Osteoblast (primary cell): ENCODE measurements around the gene THOC1. TPM values are rescaled to one million over a fixed set of nuclear protein-coding genes. Genes with fewer than 3 reads are reported as not detected.

Experiments
- DNase-seq: peaks from one replicate; pipeline ENCODE4 v3.0.0; 2011; ENCODE audit warnings: low spot score, mixed read lengths; ENCODE audit not compliant: insufficient read length; ENCODE audit errors: missing footprints
- H2AFZ ChIP-seq: 2 replicates; pipeline ENCODE4 v1.6.0; 2011; ENCODE audit warnings: mild to moderate bottlenecking, low read length
- H3K27ac ChIP-seq: 2 replicates; pipeline ENCODE4 v1.5.1; 2011; ENCODE audit warnings: mild to moderate bottlenecking, low read depth, low read length, moderate library complexity
- H3K27me3 ChIP-seq: 2 replicates; pipeline ENCODE4 v1.6.0; 2012; ENCODE audit warnings: mild to moderate bottlenecking, control low read depth, inconsistent platforms, low read length, moderate library complexity; ENCODE audit not compliant: insufficient read depth
- H3K36me3 ChIP-seq: 2 replicates; pipeline ENCODE4 v1.5.1; 2011; ENCODE audit warnings: mild to moderate bottlenecking, low read length, control low read depth, moderate library complexity; ENCODE audit not compliant: insufficient read depth
- H3K4me1 ChIP-seq: 2 replicates; pipeline ENCODE4 v1.5.1; 2011; ENCODE audit warnings: mild to moderate bottlenecking, low read length, control low read depth, moderate library complexity; ENCODE audit not compliant: insufficient read depth
- H3K4me2 ChIP-seq: 2 replicates; pipeline ENCODE4 v1.6.0; 2011; ENCODE audit warnings: mild to moderate bottlenecking, low read length; ENCODE audit not compliant: insufficient read depth
- H3K4me3 ChIP-seq: fragments of 200-600 bp; sonication (generic); 3 replicates; pipeline ENCODE4 v1.5.1; 2012; ENCODE audit warnings: mild to moderate bottlenecking, low read length, inconsistent platforms; ENCODE audit not compliant: insufficient read depth
- H3K79me2 ChIP-seq: 2 replicates; pipeline ENCODE4 v1.6.0; 2012; ENCODE audit warnings: mild to moderate bottlenecking, low read length, control low read depth, inconsistent platforms; ENCODE audit not compliant: insufficient read depth
- H3K9me3 ChIP-seq: 2 replicates; pipeline ENCODE4 v1.5.1; 2011; ENCODE audit warnings: low read depth, low read length, control low read depth
- H4K20me1 ChIP-seq: 2 replicates; pipeline ENCODE4 v1.6.0; 2012; ENCODE audit warnings: mild to moderate bottlenecking, low read length, control low read depth; ENCODE audit not compliant: insufficient read depth
- CTCF ChIP-seq: IDR thresholded peaks from 2 replicates; pipeline ENCODE4 v1.5.1; 2011; ENCODE audit warnings: mild to moderate bottlenecking, low read depth, low read length, moderate library complexity; ENCODE audit errors: extremely low read depth
- total RNA-seq: library from RNA; depleted of rRNA; stranded (reverse); fragments of >200 nt; gene quantifications from 2 replicates; pipeline ENCODE4 v1.2.3, GENCODE V29; 2012

THOC1 gene
- total RNA-seq, 1 donor, result 43.1 TPM

DNA sequence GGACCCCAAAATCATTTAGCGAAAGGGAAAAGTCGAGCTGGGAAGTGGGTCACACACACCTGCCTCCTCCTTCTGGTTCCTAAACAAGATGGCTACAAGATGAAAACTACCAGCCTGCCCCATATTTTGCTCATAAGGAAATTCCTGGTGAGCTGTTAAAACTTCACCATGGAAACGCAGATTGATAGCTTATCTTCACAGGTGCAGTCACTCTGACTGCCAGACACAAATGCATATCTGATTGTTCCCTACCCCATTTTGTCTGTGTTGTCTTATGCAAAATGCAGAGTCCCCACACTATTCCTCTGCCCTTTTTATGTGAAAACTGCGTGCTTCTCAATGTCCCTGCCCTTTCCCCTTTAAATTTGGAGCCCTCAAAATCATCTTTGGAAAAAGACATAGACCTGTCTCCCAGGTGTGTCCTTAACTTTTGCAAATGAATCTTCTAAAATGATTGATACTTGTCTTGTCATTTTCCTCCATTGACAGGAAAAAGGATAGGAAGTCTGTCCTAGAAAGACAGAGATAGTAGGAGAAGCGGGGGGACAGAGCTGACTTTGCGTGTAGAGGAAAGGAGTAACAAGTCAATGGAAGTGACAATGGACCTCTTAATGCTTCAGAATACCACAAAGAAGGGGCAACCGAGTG is 38.9 kb upstream of the THOC1 start:
- no peak overlapping the region for H3K4me3 ChIP-seq

GRCh38 chr18:305003-305501 is 37.2 kb upstream of the THOC1 start:
- Histone ChIP-seq H3K79me2 (no peaks in the 10 kb centered on the region), H3K27ac (no peak overlapping the region), H3K4me1 (no peaks in the 10 kb centered on the region), H3K4me2 (peak overlapping the region; percentile 26), H3K36me3 (no peaks in the 10 kb centered on the region), H4K20me1 (no peaks in the 10 kb centered on the region), H3K27me3 (peaks cover 25% of the 10 kb centered on the region), H3K4me3 (no peak overlapping the region), H3K9me3 (no peaks in the 10 kb centered on the region), H2AFZ (no peak overlapping the region)
- no peak for TF ChIP-seq CTCF
- DNase-seq, result no peak

More for the DNA sequence above, 38.9 kb upstream of the THOC1 start:
- Histone ChIP-seq H3K4me2 (no peak overlapping the region), H2AFZ (no peak overlapping the region), H3K27me3 (peaks cover 25% of the 10 kb centered on the region), H3K9me3 (no peaks in the 10 kb centered on the region), H3K36me3 (no peaks in the 10 kb centered on the region), H3K79me2 (no peaks in the 10 kb centered on the region), H4K20me1 (no peaks in the 10 kb centered on the region), H3K27ac (no peak overlapping the region), H3K4me1 (no peaks in the 10 kb centered on the region)
- TF ChIP-seq CTCF, result no peak
- DNase-seq, result no peak

DNA sequence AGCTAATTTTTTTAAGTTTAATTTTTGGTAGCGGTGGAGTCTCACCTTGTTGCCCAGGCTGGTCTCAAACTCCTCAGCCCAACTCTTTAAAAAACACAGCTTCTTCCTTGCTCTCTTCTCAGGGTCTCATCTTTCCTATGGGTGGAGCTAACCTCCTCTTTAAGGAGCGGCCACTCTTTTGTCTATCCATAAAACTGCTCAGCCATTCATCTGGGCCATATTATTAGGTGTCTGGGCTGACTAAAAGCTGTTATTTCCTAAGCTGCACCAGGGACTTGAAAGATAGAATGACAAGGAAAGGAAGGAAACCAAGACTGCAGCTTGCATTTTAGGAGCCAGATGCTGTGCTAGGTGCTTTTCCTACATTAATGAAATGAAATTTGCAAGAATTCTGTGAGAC is 35.8 kb upstream of the THOC1 start:
- H3K27me3 ChIP-seq, result peaks cover 20% of the 10 kb centered on the region
- no peak overlapping the region for H2AFZ ChIP-seq

GRCh38 chr18:303011-303410 is 35.2 kb upstream of the THOC1 start:
- Histone ChIP-seq H3K79me2 (no peaks in the 10 kb centered on the region), H3K9me3 (no peaks in the 10 kb centered on the region), H3K27ac (no peak overlapping the region), H3K4me3 (no peak overlapping the region), H3K4me2 (no peak overlapping the region), H3K36me3 (no peaks in the 10 kb centered on the region), H3K4me1 (no peaks in the 10 kb centered on the region), H3K27me3 (peaks cover 14% of the 10 kb centered on the region), H4K20me1 (no peaks in the 10 kb centered on the region), H2AFZ (no peak overlapping the region)
- TF ChIP-seq CTCF, result no peak
- no peak for DNase-seq

More for the DNA sequence above, 35.8 kb upstream of the THOC1 start:
- Histone ChIP-seq H4K20me1 (no peaks in the 10 kb centered on the region), H3K4me2 (no peak overlapping the region), H3K36me3 (no peaks in the 10 kb centered on the region), H3K79me2 (no peaks in the 10 kb centered on the region), H3K4me1 (no peaks in the 10 kb centered on the region), H3K9me3 (no peaks in the 10 kb centered on the region), H3K4me3 (no peak overlapping the region), H3K27ac (no peak overlapping the region)
- TF ChIP-seq CTCF, result no peak
- DNase-seq, result no peak
